Measurements from ENCODE around the gene STAT4. TPM values are rescaled to one million over a fixed set of nuclear protein-coding genes. Genes with fewer than 3 reads are reported as not detected.

STAT4 gene
- total and polyA plus RNA-seq, 11 donors: 0.32 to 21.5 (median 1.9) TPM

GRCh38 chr2:191051177-191051576 lies 99.6 kb downstream of the STAT4 start:
- peaks cover 0 to 28% (median 0%) of the 10 kb centered on the region in 12 donors for H3K4me1 ChIP-seq
- H3K4me3 ChIP-seq: no peak overlapping the region
- TF ChIP-seq CTCF (IDR thresholded peaks at IDR 0.05) (no peak), POLR2A (IDR thresholded peaks at IDR 0.05) (no peak)
- peaks cover 0 to 5% (median 0%) of the 10 kb centered on the region in 9 donors for H3K27me3 ChIP-seq
- no peaks in the 10 kb centered on the region for H3K36me3 ChIP-seq
- DNase-seq: no peak
- H3K9me3 ChIP-seq: no peaks in the 10 kb centered on the region
- intact Hi-C loops (cut with DNase I): loop anchor here in 8 of 10 donors (5.0 to 10.0 kb wide), 6 partner anchors 101 to 474 kb away; partner anchors contain the start of gene STAT4 (in 2 of the 8)
- H3K27ac ChIP-seq: peak overlapping the region in 1 of 12 donors; percentile 38
- ATAC-seq: no peak
- 78 to 88% (median 86%) methylated on average over 3 of the region's 3 CpGs for WGBS, 4 donors

GRCh38 chr2:191050640-191050987 lies 100.2 kb downstream of the STAT4 start:
- Histone ChIP-seq H3K27ac (peak overlapping the region in 2 of 12 donors; percentile 38), H3K9me3 (no peaks in the 10 kb centered on the region), H3K27me3 (peaks cover 0 to 5% (median 0%) of the 10 kb centered on the region in 9 donors), H3K4me1 (peaks cover 0 to 25% (median 0%) of the 10 kb centered on the region in 12 donors), H3K36me3 (no peaks in the 10 kb centered on the region), H3K4me3 (no peak overlapping the region)
- DNase-seq: no peak
- intact Hi-C loops (cut with DNase I): loop anchor here in 8 of 10 donors (5.0 to 10.0 kb wide), 6 partner anchors 102 to 474 kb away; partner anchors contain the start of gene STAT4 (in 2 of the 8)
- TF ChIP-seq POLR2A (IDR thresholded peaks at IDR 0.05) (no peak), CTCF (IDR thresholded peaks at IDR 0.05) (no peak)
- 35 to 64% (median 57%) methylated on average over 1 of the region's 1 CpG for WGBS, 4 donors
- ATAC-seq: peak in 3 of 4 donors; percentile 23 to 60 (median 30)

- WGBS, 4 donors: 66 to 73% (median 71%) methylated on average over 4 of the region's 4 CpGs
- H3K27me3 ChIP-seq: peaks cover 0 to 5% (median 0%) of the 10 kb centered on the region in 9 donors
- no peak overlapping the region for H3K4me3 ChIP-seq
- intact Hi-C loops (cut with DNase I): loop anchor here in 8 of 10 donors (5.0 to 10.0 kb wide), 6 partner anchors 102 to 475 kb away; partner anchors contain the start of gene STAT4 (in 2 of the 8)
- peak overlapping the region in 6 of 12 donors; percentile 28 to 58 (median 49) for H3K27ac ChIP-seq
- no peak for DNase-seq
- H3K36me3 ChIP-seq: no peaks in the 10 kb centered on the region
- no peaks in the 10 kb centered on the region for H3K9me3 ChIP-seq
- no peak for TF ChIP-seq CTCF (IDR thresholded peaks at IDR 0.05)
- no peak for TF ChIP-seq POLR2A (IDR thresholded peaks at IDR 0.05)
- peak; percentile 48 to 85 (median 62) for ATAC-seq
- peaks cover 0 to 25% (median 0%) of the 10 kb centered on the region in 12 donors for H3K4me1 ChIP-seq
These were observed 100.8 kb downstream of the STAT4 start for GRCh38 chr2:191049728-191050639.

GRCh38 chr2:191048073-191048472 lies 102.7 kb downstream of the STAT4 start:
- Histone ChIP-seq H3K9me3 (peaks cover 0 to 8% (median 0%) of the 10 kb centered on the region in 12 donors), H3K27me3 (peaks cover 0 to 5% (median 0%) of the 10 kb centered on the region in 9 donors), H3K4me3 (no peak overlapping the region), H3K36me3 (no peaks in the 10 kb centered on the region), H3K27ac (no peak overlapping the region), H3K4me1 (peaks cover 0 to 25% (median 0%) of the 10 kb centered on the region in 12 donors)
- TF ChIP-seq CTCF (IDR thresholded peaks at IDR 0.05) (no peak), POLR2A (IDR thresholded peaks at IDR 0.05) (no peak)
- ATAC-seq: no peak
- 93 to 99% (median 96%) methylated on average over 3 of the region's 3 CpGs for WGBS, 4 donors
- no peak for DNase-seq
- intact Hi-C loops (cut with DNase I): no loop called here

All from heart left ventricle (tissue), 16 donors.